Spleen (tissue), 11 donors: ENCODE measurements around the gene ASL. TPM values are rescaled to one million over a fixed set of nuclear protein-coding genes. Genes with fewer than 3 reads are reported as not detected.

Source experiments
- DNase-seq: peaks from one replicate; pipeline ENCODE4 v3.0.0-alpha.2; 2020
- H3K27ac ChIP-seq, 8 donors: fragments of 200-600 bp; sonication (generic) in 7 of 8; 1 replicate in 4 of 8; 2 replicates in 4 of 8; pipeline versions ENCODE4 v1.5.0 to v1.8.0; 2016 to 2021; ENCODE audit warnings: inconsistent platforms in 4 of 8, mild to moderate bottlenecking in 4 of 8, moderate library complexity in 1 of 8
- H3K27me3 ChIP-seq, 7 donors: fragments of 200-600 bp; sonication (generic) in 6 of 7; replicated peaks in 1 of 7; 1 replicate in 4 of 7; 2 replicates in 3 of 7; pipeline versions ENCODE4 v1.5.0 to v1.8.0; 2016 to 2021; ENCODE audit warnings: inconsistent platforms in 3 of 7, mild to moderate bottlenecking in 1 of 7
- H3K36me3 ChIP-seq, 6 donors: fragments of 200-600 bp; sonication (generic) in 5 of 6; 1 replicate in 4 of 6; 2 replicates in 2 of 6; pipeline versions ENCODE4 v1.5.0 to v1.8.0; 2016 to 2021; ENCODE audit warnings: inconsistent platforms in 2 of 6
- H3K4me1 ChIP-seq, 6 donors: fragments of 200-600 bp; sonication (generic) in 5 of 6; 1 replicate in 3 of 6; 2 replicates in 3 of 6; pipeline versions ENCODE4 v1.5.0 to v1.8.0; 2016 to 2021; ENCODE audit warnings: inconsistent platforms in 3 of 6
- H3K4me3 ChIP-seq, 8 donors: fragments of 200-600 bp; sonication (generic) in 7 of 8; 1 replicate in 4 of 8; 2 replicates in 4 of 8; pipeline versions ENCODE4 v1.5.0 to v1.8.0; 2016 to 2021; ENCODE audit warnings: inconsistent platforms in 4 of 8, mild to moderate bottlenecking in 4 of 8, moderate library complexity in 2 of 8
- H3K9me3 ChIP-seq, 8 donors: fragments of 200-600 bp; sonication (generic) in 7 of 8; 1 replicate in 4 of 8; 2 replicates in 4 of 8; pipeline versions ENCODE4 v1.5.0 to v1.8.0; 2016 to 2021; ENCODE audit warnings: inconsistent platforms in 4 of 8
- POLR2A ChIP-seq, 3 donors: fragments of 450-650 bp; IDR thresholded peaks; one replicate each; pipeline ENCODE4 v1.5.1; 2017; ENCODE audit warnings: antibody characterized with exemption in 3 of 3, mild to moderate bottlenecking in 1 of 3
- POLR2AphosphoS5 ChIP-seq, 3 donors: sonication (generic); formaldehyde crosslinking; IDR thresholded peaks; one replicate each; pipeline ENCODE4 v1.5.1; 2017; ENCODE audit warnings: antibody characterized with exemption in 3 of 3
- WGBS, 5 donors: extraction: QIAGEN DNeasy Blood & Tissue Kit in 3 of 5; methylation state at CpG; one replicate each; pipeline versions ENCODE4 v1.1.5 to v1.1.7; 2013 to 2018; 5-methylcytosine and 5-hydroxymethylcytosine counted together
- intact Hi-C: fragments of 100-400 bp; cut with DNase I; formaldehyde crosslinking; loops from one replicate; pipeline ENCODE4 v1.15.0; 2023; ENCODE audit warnings: low total_unique reads
- polyA plus RNA-seq, 3 donors: library from polyadenylated mRNA; stranded (reverse); fragments of 200-250 nt; gene quantifications; one replicate each; pipeline ENCODE4 v1.2.1, GENCODE V29; 2013
- total RNA-seq, 7 donors: library from RNA; depleted of rRNA in 3 of 7; stranded (reverse); fragments of >200 nt in 3 of 7; fragmentation: NEBNext Ultra II Directional in 4 of 7; extraction: Animal tissue kit (Norgen Biotek cat#: 25700) in 4 of 7; gene quantifications; one replicate each; pipeline versions ENCODE4 v1.1.0 to v1.2.1, GENCODE V29; 2016 to 2021
- TF ChIP-seq, protein P1 (sequence below), 11 experiments: fragments of 200-600 bp in 7 of 11; fragments of 450-650 bp in 4 of 11; sonication (generic) in 4 of 11; IDR thresholded peaks in 8 of 11; conservative IDR thresholded peaks in 3 of 11; 1 replicate in 7 of 11; 2 replicates in 4 of 11; pipeline versions ENCODE4 v1.4.0 to v1.8.0; 2016 to 2021; ENCODE audit warnings: antibody characterized with exemption in 11 of 11, inconsistent platforms in 4 of 11, mild to moderate bottlenecking in 1 of 11
- donor health status: healthy with polysubstance abuse.
- donor health status: DM: no; HTN: no; CAD: no; lungs with moderate emphysema.
- donor health status: DM: no; HTN: no; CAD: no.
- donor health status: Bipolar disorder and iron deficiency.
- donor health status: healthy.
- donor health status: DM: no; HTN: no; CAD: no.
- donor health status: DM: yes; HTN: yes; CAD: no.

Gene ASL
- total and polyA plus RNA-seq, 10 donors = 24.6 to 56.4 (median 40.1) TPM

DNA sequence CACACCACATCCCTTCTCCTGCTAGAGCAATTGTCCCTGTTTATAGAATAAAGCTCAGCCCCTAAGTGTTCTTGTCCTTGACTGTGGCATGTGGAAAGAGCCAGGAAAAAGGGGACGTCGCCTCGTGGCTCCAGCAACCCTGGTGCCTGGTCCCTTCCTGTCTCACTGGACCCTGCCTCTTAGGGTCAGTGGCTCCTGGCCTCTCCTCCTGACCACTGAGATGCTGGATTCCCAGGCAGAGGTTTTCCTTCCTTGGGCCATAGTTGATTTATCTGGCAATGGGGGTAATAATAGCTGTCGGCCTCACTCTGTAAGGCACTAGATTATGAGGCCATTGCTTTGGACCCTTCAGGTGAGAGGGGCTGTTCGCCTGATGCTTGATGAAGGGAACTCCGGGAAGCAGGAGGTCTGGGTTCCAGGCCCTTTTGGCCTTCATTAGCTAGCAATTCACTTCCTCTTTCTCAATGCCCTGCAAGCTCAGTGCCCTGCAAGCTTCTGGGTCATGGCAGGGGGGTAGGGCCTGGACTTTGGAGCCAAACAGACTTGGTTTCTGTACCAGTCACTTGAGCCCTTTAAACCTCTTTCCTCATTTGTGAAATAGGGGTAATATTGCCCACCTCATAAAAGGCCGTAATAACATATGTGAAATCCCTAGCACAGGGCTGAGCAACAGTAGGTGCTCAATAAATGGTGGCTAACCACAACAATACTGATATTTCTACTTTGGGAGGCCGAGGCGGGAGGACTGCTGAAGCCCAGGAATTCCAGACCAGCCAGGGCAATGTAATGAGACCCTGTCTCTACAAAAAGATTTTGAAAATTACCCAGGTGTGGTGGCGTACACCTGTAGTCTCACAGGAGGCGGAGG, 1.1 kb downstream of the ASL start:
- H3K36me3 ChIP-seq = peaks cover 0 to 36% (median 0%) of the 10 kb centered on the region in 6 donors
- H3K27ac ChIP-seq = peak overlapping the region in 7 of 8 donors; percentile 39 to 91 (median 87)

GRCh38 chr7:66078067-66078466, 2.4 kb downstream of the ASL start:
- H3K4me3 ChIP-seq = no peak overlapping the region
- intact Hi-C loops = no loop called here

More for the DNA sequence above, 1.1 kb downstream of the ASL start:
- peak overlapping the region; percentile 58 to 93 (median 84) for H3K4me3 ChIP-seq
- DNase-seq = peak; percentile 73
- intact Hi-C loops = no loop called here
- no peak for TF ChIP-seq POLR2A (IDR thresholded peaks at IDR 0.05)
- TF ChIP-seq POLR2AphosphoS5 (IDR thresholded peaks at IDR 0.05) = no peak
- TF ChIP-seq, protein P1, sequence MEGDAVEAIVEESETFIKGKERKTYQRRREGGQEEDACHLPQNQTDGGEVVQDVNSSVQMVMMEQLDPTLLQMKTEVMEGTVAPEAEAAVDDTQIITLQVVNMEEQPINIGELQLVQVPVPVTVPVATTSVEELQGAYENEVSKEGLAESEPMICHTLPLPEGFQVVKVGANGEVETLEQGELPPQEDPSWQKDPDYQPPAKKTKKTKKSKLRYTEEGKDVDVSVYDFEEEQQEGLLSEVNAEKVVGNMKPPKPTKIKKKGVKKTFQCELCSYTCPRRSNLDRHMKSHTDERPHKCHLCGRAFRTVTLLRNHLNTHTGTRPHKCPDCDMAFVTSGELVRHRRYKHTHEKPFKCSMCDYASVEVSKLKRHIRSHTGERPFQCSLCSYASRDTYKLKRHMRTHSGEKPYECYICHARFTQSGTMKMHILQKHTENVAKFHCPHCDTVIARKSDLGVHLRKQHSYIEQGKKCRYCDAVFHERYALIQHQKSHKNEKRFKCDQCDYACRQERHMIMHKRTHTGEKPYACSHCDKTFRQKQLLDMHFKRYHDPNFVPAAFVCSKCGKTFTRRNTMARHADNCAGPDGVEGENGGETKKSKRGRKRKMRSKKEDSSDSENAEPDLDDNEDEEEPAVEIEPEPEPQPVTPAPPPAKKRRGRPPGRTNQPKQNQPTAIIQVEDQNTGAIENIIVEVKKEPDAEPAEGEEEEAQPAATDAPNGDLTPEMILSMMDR (IDR thresholded peaks at IDR 0.05 in 8 of 11, conservative IDR thresholded peaks at IDR 0.05 in 3 of 11) = no peak
- H3K9me3 ChIP-seq = no peaks in the 10 kb centered on the region
- no peaks in the 10 kb centered on the region for H3K27me3 ChIP-seq
- peaks cover 8 to 34% (median 21%) of the 10 kb centered on the region in 6 donors for H3K4me1 ChIP-seq
- 58 to 69% (median 64%) methylated on average over 10 to 11 of the region's 11 CpGs for WGBS, 5 donors

DNA sequence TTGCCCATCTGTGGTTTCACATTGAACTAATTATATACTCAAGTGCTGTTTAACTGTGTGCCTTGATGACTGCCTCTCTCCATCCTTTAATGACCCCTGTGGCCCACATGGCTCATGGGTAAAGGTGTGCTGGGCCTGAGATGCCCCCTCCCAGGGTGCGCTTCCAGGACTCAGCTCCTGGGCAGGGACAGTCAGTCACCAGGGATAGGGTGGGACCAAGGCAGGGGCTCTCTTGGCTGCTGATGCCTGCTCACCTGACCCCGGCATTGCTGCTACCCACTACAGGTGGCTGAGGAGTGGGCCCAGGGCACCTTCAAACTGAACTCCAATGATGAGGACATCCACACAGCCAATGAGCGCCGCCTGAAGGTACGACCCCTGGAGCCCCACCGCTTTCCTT, 6.5 kb downstream of the ASL start:
- Histone ChIP-seq H3K9me3 (no peaks in the 10 kb centered on the region), H3K4me3 (no peak overlapping the region), H3K4me1 (peaks cover under 1 to 13% (median 4%) of the 10 kb centered on the region in 6 donors), H3K36me3 (peaks cover 0 to 90% (median 42%) of the 10 kb centered on the region in 6 donors), H3K27ac (no peak overlapping the region), H3K27me3 (no peaks in the 10 kb centered on the region)
- DNase-seq = peak; percentile 24
- TF ChIP-seq POLR2A (IDR thresholded peaks at IDR 0.05) = no peak
- TF ChIP-seq, protein P1 (IDR thresholded peaks at IDR 0.05 in 8 of 11, conservative IDR thresholded peaks at IDR 0.05 in 3 of 11) = no peak
- TF ChIP-seq POLR2AphosphoS5 (IDR thresholded peaks at IDR 0.05) = no peak
- intact Hi-C loops = no loop called here
- WGBS, 5 donors = 94 to 98% (median 96%) methylated on average over 6 of the region's 6 CpGs

More at GRCh38 chr7:66078067-66078466, 2.4 kb downstream of the ASL start:
- peaks cover 8 to 34% (median 21%) of the 10 kb centered on the region in 6 donors for H3K4me1 ChIP-seq
- WGBS, 5 donors = 89 to 100% (median 89%) methylated on average over 4 to 5 of the region's 5 CpGs
- no peaks in the 10 kb centered on the region for H3K9me3 ChIP-seq
- H3K36me3 ChIP-seq = peaks cover 0 to 50% (median 12%) of the 10 kb centered on the region in 6 donors
- DNase-seq = peak; percentile 70
- no peaks in the 10 kb centered on the region for H3K27me3 ChIP-seq
- TF ChIP-seq POLR2AphosphoS5 (IDR thresholded peaks at IDR 0.05) (no peak), POLR2A (IDR thresholded peaks at IDR 0.05) (no peak)
- TF ChIP-seq, protein P1 (IDR thresholded peaks at IDR 0.05 in 8 of 11, conservative IDR thresholded peaks at IDR 0.05 in 3 of 11) = no peak
- no peak overlapping the region for H3K27ac ChIP-seq

DNA sequence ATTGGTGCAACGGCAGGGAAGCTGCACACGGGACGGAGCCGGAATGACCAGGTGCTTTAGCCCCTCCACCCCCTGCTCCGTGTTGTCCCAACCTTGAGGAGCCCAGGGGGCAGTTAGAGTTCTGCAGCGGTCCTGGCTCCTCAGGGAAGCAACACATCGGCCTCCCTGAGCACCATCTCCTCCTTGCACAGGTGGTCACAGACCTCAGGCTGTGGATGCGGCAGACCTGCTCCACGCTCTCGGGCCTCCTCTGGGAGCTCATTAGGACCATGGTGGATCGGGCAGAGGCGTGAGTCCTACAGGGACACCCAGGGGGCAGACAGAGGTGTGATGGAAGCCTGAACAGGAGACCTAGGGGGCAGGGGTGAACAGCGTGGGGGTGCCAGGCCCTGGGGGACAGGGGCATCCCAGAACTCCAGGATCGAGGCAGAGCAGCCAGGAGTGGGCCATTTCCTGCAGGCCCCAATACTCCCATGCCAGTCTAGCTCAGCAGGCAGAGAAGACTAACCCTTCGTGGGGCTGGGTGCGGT, 7.3 kb downstream of the ASL start:
- DNase-seq = peak; percentile 60
- Histone ChIP-seq H3K36me3 (peaks cover 0 to 97% (median 42%) of the 10 kb centered on the region in 6 donors), H3K4me1 (peaks cover 0 to 4% (median 0%) of the 10 kb centered on the region in 6 donors), H3K4me3 (no peak overlapping the region), H3K27me3 (no peaks in the 10 kb centered on the region), H3K27ac (no peak overlapping the region), H3K9me3 (no peaks in the 10 kb centered on the region)
- TF ChIP-seq, protein P1 (IDR thresholded peaks at IDR 0.05 in 8 of 11, conservative IDR thresholded peaks at IDR 0.05 in 3 of 11) = no peak
- no peak for TF ChIP-seq POLR2AphosphoS5 (IDR thresholded peaks at IDR 0.05)
- no peak for TF ChIP-seq POLR2A (IDR thresholded peaks at IDR 0.05)
- intact Hi-C loops = no loop called here
- WGBS, 5 donors = 91 to 98% (median 96%) methylated on average over 14 to 16 of the region's 16 CpGs
